GM12801 (cell line): Measurements from ENCODE around the gene ADAP1.
A peak's percentile ranks its signal among the peaks of the same experiment; 100 is the strongest.

Source experiments
- CTCF ChIP-seq: IDR thresholded peaks from one replicate; pipeline ENCODE4 v1.5.1; 2011; ENCODE audit warnings: control low read depth; ENCODE audit not compliant: insufficient read length; ENCODE audit errors: extremely low read depth

The ADAP1 gene

GRCh38 chr7:874031-874749 lies 80.3 kb downstream of the ADAP1 start:
- no peak for TF ChIP-seq CTCF

- TF ChIP-seq CTCF: peak; percentile 82
These were observed 81.0 kb downstream of the ADAP1 start for GRCh38 chr7:873367-874002.

GRCh38 chr7:871900-872537 lies 82.5 kb downstream of the ADAP1 start:
- TF ChIP-seq CTCF: no peak

GRCh38 chr7:869348-869747 lies 85.1 kb downstream of the ADAP1 start:
- no peak for TF ChIP-seq CTCF

- no peak for TF ChIP-seq CTCF
These were observed 86.3 kb downstream of the ADAP1 start for GRCh38 chr7:868189-868486.

- TF ChIP-seq CTCF: no peak
These were observed 86.9 kb downstream of the ADAP1 start for GRCh38 chr7:867406-868188.

GRCh38 chr7:867001-867405 lies 87.5 kb downstream of the ADAP1 start:
- TF ChIP-seq CTCF: no peak
